GM12878 (cell line): ENCODE results near the gene PORCN. TPM values are rescaled to one million over a fixed set of nuclear protein-coding genes. Genes with fewer than 3 reads are reported as not detected.

Experiments used
- ATAC-seq: fragments of 200-7000 bp; cut with Tn5 transposase; 3 replicates; pipeline ENCODE4 v1.9.1; 2020; ENCODE audit warnings: mild to moderate bottlenecking, moderate library complexity
- BruUV-seq: library from RNA; stranded (reverse); fragments of 400-500 nt; replicated peaks from 2 replicates; lab custom pipeline; 2021; lab: Mats Ljungman, UMichigan
- CTCF ChIA-PET: fragments of 300-600 bp; sonication (Branson Sonifier 250); formaldehyde crosslinking; extraction: SDS; loops from one replicate; lab custom pipeline; 2021; ENCODE audit warnings: inconsistent platforms; lab: Yijun Ruan, JAX
- POLR2A ChIA-PET: fragments of 350-600 bp; formaldehyde crosslinking; extraction: SDS; loops from one replicate; lab custom pipeline; 2021; ENCODE audit warnings: inconsistent platforms; lab: Charles Lee
- RAD21 ChIA-PET: fragments of 300-600 bp; sonication (Branson Sonifier 250); formaldehyde crosslinking; loops from one replicate; lab custom pipeline; 2023; ENCODE audit warnings: antibody characterized with exemption; ENCODE audit not compliant: unreplicated experiment; lab: Charles Lee
- SMC1A ChIA-PET: fragments of 300-600 bp; sonication (Branson Sonifier 250); formaldehyde crosslinking; loops from one replicate; lab custom pipeline; 2023; ENCODE audit not compliant: unreplicated experiment, uncharacterized antibody; lab: Charles Lee
- DNase-seq: peaks from one replicate; pipeline ENCODE4 v3.0.0-alpha.2; 2011; ENCODE audit warnings: low read depth, low spot score
- FAIRE-seq: peaks from 3 replicates; lab custom pipeline; 2011; peaks lifted over from hg19 to GRCh38; lab: Jason Lieb, UNC
- H2AFZ ChIP-seq: 2 replicates; pipeline ENCODE4 v1.6.0; 2011; ENCODE audit warnings: low read depth, low read length, control low read depth; ENCODE audit not compliant: control insufficient read depth
- H3K27ac ChIP-seq: 2 replicates; pipeline ENCODE4 v1.5.1; 2011; ENCODE audit warnings: control low read depth; ENCODE audit not compliant: control insufficient read depth, insufficient read depth
- H3K27me3 ChIP-seq, 2 experiments: replicated peaks in 1 of 2; 2 replicates each; pipeline versions ENCODE4 v1.6.0 to v1.6.1; 2011; ENCODE audit warnings: low read length in 1 of 2; ENCODE audit not compliant: control insufficient read depth in 2 of 2, insufficient read depth in 2 of 2
- H3K36me3 ChIP-seq, 2 experiments: 2 replicates each; pipeline ENCODE4 v1.5.1; 2011; ENCODE audit warnings: low read length in 1 of 2; ENCODE audit not compliant: control insufficient read depth in 2 of 2, insufficient read depth in 2 of 2
- H3K4me1 ChIP-seq: 2 replicates; pipeline ENCODE4 v1.6.1; 2011; ENCODE audit warnings: mild to moderate bottlenecking, low read length, moderate library complexity, mixed read lengths; ENCODE audit not compliant: control insufficient read depth, insufficient read depth
- H3K4me2 ChIP-seq: 2 replicates; pipeline ENCODE4 v1.6.0; 2011; ENCODE audit warnings: control low read depth; ENCODE audit not compliant: control insufficient read depth, insufficient read depth
- H3K4me3 ChIP-seq: fragments of 200-600 bp; sonication (generic); 2 replicates; pipeline ENCODE4 v1.5.1; 2016
- H3K79me2 ChIP-seq: 2 replicates; pipeline ENCODE4 v1.6.0; 2011; ENCODE audit warnings: low read length; ENCODE audit not compliant: control insufficient read depth, insufficient read depth
- H3K9ac ChIP-seq: 2 replicates; pipeline ENCODE4 v1.8.0; 2011; ENCODE audit warnings: low read length, control low read depth, mixed read lengths; ENCODE audit not compliant: control insufficient read depth, insufficient read depth
- H3K9me3 ChIP-seq: replicated peaks from 3 replicates; pipeline ENCODE4 v1.5.1; 2011; ENCODE audit warnings: mild to moderate bottlenecking, low read length; ENCODE audit not compliant: control insufficient read depth, insufficient read depth
- H4K20me1 ChIP-seq: 2 replicates; pipeline ENCODE4 v1.6.0; 2011; ENCODE audit not compliant: control insufficient read depth, insufficient read depth
- ASH2L ChIP-seq: fragments of 300-600, 200-600 bp; sonication (generic); IDR thresholded peaks from 2 replicates; pipeline ENCODE4 v1.6.1; 2017; ENCODE audit warnings: low read depth, mild to moderate bottlenecking, borderline replicate concordance
- BRCA1 ChIP-seq: IDR thresholded peaks from 2 replicates; pipeline ENCODE4 v1.6.1; 2011; ENCODE audit warnings: low read depth, low read length, improper control_type of control experiment
- CHD4 ChIP-seq: fragments of 200-600 bp; sonication (generic); IDR thresholded peaks from 2 replicates; pipeline ENCODE4 v1.6.1; 2016; ENCODE audit warnings: mild to moderate bottlenecking
- HCFC1 ChIP-seq: fragments of 150-350 bp; IDR thresholded peaks from 2 replicates; pipeline ENCODE4 v1.6.1; 2014; ENCODE audit warnings: low read length
- IRF4 ChIP-seq: IDR thresholded peaks from 2 replicates; pipeline ENCODE4 v1.6.1; 2011; ENCODE audit warnings: low read depth, low read length
- NBN ChIP-seq: fragments of 450-650 bp; IDR thresholded peaks from 2 replicates; pipeline ENCODE4 v1.6.1; 2016
- NFIC ChIP-seq: IDR thresholded peaks from 2 replicates; pipeline ENCODE4 v1.6.1; 2012; ENCODE audit warnings: low read depth, mild to moderate bottlenecking, inconsistent platforms, low read length, moderate library complexity
- NR2C2 ChIP-seq: IDR thresholded peaks from 2 replicates; pipeline ENCODE4 v1.6.1; 2011; ENCODE audit warnings: borderline replicate concordance, low read depth; ENCODE audit not compliant: control insufficient read depth, insufficient read length
- PAX8 ChIP-seq: fragments of 450-650 bp; IDR thresholded peaks from 2 replicates; pipeline ENCODE4 v1.6.1; 2017; ENCODE audit warnings: mild to moderate bottlenecking, moderate library complexity
- RUNX3 ChIP-seq: IDR thresholded peaks from 2 replicates; pipeline ENCODE4 v1.6.1; 2012; ENCODE audit warnings: low read length, inconsistent platforms
- SMARCA5 ChIP-seq: fragments of 450-650 bp; IDR thresholded peaks from 2 replicates; pipeline ENCODE4 v1.6.1; 2017; ENCODE audit warnings: mild to moderate bottlenecking
- SPI1 ChIP-seq: IDR thresholded peaks from 2 replicates; pipeline ENCODE4 v1.6.1; 2011; ENCODE audit warnings: low read depth, mild to moderate bottlenecking, low read length, moderate library complexity, borderline replicate concordance; ENCODE audit not compliant: insufficient read depth
- YBX1 ChIP-seq: fragments of 450-650 bp; IDR thresholded peaks from 2 replicates; pipeline ENCODE4 v1.6.1; 2016; ENCODE audit warnings: antibody characterized with exemption
- WGBS: methylation state at CpG from one replicate; pipeline ENCODE4 v1.1.6; 2016; ENCODE audit warnings: low lambda C conversion rate; ENCODE audit not compliant: insufficient replicate concordance, insufficient coverage; ENCODE audit errors: missing lambda C conversion rate; 5-methylcytosine and 5-hydroxymethylcytosine counted together
- in situ Hi-C: fragments of 300-500 bp; cut with MboI; formaldehyde crosslinking; loops from 9 replicates; pipeline ENCODE4 v1.14.3; 2018; ENCODE audit warnings: mixed read lengths
- intact Hi-C: fragments of 100-400 bp; cut with micrococcal nuclease; formaldehyde crosslinking; loops from one replicate; pipeline ENCODE4 v1.14.2; 2022; ENCODE audit not compliant: unreplicated experiment
- polyA plus RNA-seq, 11 experiments: library from polyadenylated mRNA; depleted of rRNA in 4 of 11; unstranded in 6 of 11; stranded (reverse) in 5 of 11; fragments of >200 nt; fragmentation: Nextera tagmentation in 4 of 11; fragmentation: Illumina TruSeq in 1 of 11; extraction: Ambion mirVana in 4 of 11; extraction: Trizol in 1 of 11; gene quantifications; 1 replicate in 1 of 11; 2 replicates in 10 of 11; pipeline versions ENCODE4 v1.2.1 to v1.2.3, GENCODE V29; 2011 to 2016; ENCODE audit warnings: inconsistent platforms in 2 of 11, missing spikeins in 2 of 11, low read depth in 1 of 11
- total RNA-seq, 4 experiments: library from RNA; depleted of rRNA in 3 of 4; stranded (reverse); fragments of >200 nt in 3 of 4; fragmentation: Illumina TruSeq in 1 of 4; extraction: Trizol in 1 of 4; gene quantifications; 2 replicates each; pipeline versions ENCODE4 v1.2.1 to v1.2.3, GENCODE V29; 2013 to 2021
- TF ChIP-seq, protein P1 (sequence below): fragments of 450-650 bp; IDR thresholded peaks from 2 replicates; pipeline ENCODE4 v1.6.1; 2014; ENCODE audit warnings: mild to moderate bottlenecking
- TF ChIP-seq, protein P2 (sequence below): fragments of 450-650 bp; IDR thresholded peaks from 2 replicates; pipeline ENCODE4 v1.6.1; 2016; ENCODE audit warnings: mild to moderate bottlenecking
- TF ChIP-seq, protein P3 (sequence below): IDR thresholded peaks from 2 replicates; pipeline ENCODE4 v1.6.1; 2011; ENCODE audit warnings: low read depth, low read length, improper control_type of control experiment, borderline replicate concordance
- TF ChIP-seq, protein P4 (sequence below): IDR thresholded peaks from 2 replicates; pipeline ENCODE4 v1.6.1; 2011; ENCODE audit warnings: mild to moderate bottlenecking, low read depth, low read length, moderate library complexity; ENCODE audit not compliant: insufficient replicate concordance

Gene PORCN
- total and polyA plus RNA-seq, 10 of the 15 experiments (the other 5 are each of a cell fraction or from before 2014, with no cell fraction given), result 0.27 to 21.0 (median 14.1) TPM

DNA sequence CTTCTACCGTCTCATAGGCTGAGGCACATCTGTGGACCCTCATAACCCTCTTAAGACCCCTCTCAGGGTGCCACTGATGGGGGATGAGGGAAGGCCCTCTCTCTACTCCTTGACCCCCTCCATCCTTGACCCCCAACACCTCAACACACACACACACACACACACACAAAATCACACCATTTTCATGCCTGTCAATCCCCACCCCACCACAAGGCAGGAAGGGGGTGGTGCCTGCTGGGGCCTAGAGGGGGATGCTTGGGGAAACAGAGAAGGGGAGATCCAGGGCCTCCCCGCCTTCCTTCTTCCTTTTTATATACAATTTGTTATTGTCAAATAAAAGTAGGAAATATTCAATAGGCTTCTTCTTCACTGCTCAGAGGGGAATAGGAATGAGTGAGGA lies 11.7 kb downstream of the PORCN start:
- no peak overlapping the region; the same call in 1 of the 2 replicates for H3K4me2 ChIP-seq
- WGBS, result 48% methylated on average over 2 of the region's 2 CpGs
- BruUV-seq, result no TSS peak
- ChIA-PET RAD21 (no interaction called here), SMC1A (no interaction called here), POLR2A (interaction anchor here (0.6 to 2.4 kb wide), 3 partner anchors 9 to 33 kb away, joined by 3 to 15 read pairs (median 4); partner anchors contain the start of gene TBC1D25), CTCF (interaction anchor here (0.7 to 3.2 kb wide), 2 partner anchors 19 to 24 kb away, joined by 3 to 14 read pairs; partner anchors contain the start of gene TBC1D25)
- intact Hi-C loops (loop anchor here (2.0 kb wide), 1 partner anchor 18 kb away; the partner anchor contains the start of gene TBC1D25), in situ Hi-C loops (no loop called here)
- no peak overlapping the region for H3K9ac ChIP-seq
- H3K4me3 ChIP-seq, result no peak overlapping the region
- no peaks in the 10 kb centered on the region for H3K27me3 ChIP-seq
- no peaks in the 10 kb centered on the region for H4K20me1 ChIP-seq
- peaks cover 7% of the 10 kb centered on the region; the same call in 1 of the 2 replicates for H3K4me1 ChIP-seq
- H3K9me3 ChIP-seq, result no peaks in the 10 kb centered on the region; the same call in 2 of the 3 replicates
- TF ChIP-seq IRF4, result no peak
- TF ChIP-seq SPI1, result no peak
- TF ChIP-seq YBX1, result no peak
- no peak for TF ChIP-seq NR2C2
- TF ChIP-seq ASH2L, result no peak
- TF ChIP-seq, protein P1, sequence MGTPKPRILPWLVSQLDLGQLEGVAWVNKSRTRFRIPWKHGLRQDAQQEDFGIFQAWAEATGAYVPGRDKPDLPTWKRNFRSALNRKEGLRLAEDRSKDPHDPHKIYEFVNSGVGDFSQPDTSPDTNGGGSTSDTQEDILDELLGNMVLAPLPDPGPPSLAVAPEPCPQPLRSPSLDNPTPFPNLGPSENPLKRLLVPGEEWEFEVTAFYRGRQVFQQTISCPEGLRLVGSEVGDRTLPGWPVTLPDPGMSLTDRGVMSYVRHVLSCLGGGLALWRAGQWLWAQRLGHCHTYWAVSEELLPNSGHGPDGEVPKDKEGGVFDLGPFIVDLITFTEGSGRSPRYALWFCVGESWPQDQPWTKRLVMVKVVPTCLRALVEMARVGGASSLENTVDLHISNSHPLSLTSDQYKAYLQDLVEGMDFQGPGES, result no peak
- TF ChIP-seq PAX8, result no peak
- TF ChIP-seq, protein P2, sequence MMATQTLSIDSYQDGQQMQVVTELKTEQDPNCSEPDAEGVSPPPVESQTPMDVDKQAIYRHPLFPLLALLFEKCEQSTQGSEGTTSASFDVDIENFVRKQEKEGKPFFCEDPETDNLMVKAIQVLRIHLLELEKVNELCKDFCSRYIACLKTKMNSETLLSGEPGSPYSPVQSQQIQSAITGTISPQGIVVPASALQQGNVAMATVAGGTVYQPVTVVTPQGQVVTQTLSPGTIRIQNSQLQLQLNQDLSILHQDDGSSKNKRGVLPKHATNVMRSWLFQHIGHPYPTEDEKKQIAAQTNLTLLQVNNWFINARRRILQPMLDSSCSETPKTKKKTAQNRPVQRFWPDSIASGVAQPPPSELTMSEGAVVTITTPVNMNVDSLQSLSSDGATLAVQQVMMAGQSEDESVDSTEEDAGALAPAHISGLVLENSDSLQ, result peak; percentile 74
- no peak for TF ChIP-seq HCFC1
- no peak for TF ChIP-seq NBN
- TF ChIP-seq RUNX3, result peak; percentile 38; the same call in 1 of the 2 replicates
- TF ChIP-seq CHD4, result no peak
- TF ChIP-seq, protein P3, sequence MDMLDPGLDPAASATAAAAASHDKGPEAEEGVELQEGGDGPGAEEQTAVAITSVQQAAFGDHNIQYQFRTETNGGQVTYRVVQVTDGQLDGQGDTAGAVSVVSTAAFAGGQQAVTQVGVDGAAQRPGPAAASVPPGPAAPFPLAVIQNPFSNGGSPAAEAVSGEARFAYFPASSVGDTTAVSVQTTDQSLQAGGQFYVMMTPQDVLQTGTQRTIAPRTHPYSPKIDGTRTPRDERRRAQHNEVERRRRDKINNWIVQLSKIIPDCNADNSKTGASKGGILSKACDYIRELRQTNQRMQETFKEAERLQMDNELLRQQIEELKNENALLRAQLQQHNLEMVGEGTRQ, result no peak
- no peak for TF ChIP-seq NFIC
- TF ChIP-seq, protein P4, sequence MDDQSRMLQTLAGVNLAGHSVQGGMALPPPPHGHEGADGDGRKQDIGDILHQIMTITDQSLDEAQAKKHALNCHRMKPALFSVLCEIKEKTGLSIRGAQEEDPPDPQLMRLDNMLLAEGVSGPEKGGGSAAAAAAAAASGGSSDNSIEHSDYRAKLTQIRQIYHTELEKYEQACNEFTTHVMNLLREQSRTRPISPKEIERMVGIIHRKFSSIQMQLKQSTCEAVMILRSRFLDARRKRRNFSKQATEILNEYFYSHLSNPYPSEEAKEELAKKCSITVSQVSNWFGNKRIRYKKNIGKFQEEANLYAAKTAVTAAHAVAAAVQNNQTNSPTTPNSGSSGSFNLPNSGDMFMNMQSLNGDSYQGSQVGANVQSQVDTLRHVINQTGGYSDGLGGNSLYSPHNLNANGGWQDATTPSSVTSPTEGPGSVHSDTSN, result peak; percentile 17
- no peak for TF ChIP-seq BRCA1
- no peak for TF ChIP-seq SMARCA5
- DNase-seq (no peak), FAIRE-seq (no peak), ATAC-seq (no peak)
- peaks cover 19% of the 10 kb centered on the region for H3K79me2 ChIP-seq
- peak overlapping the region; percentile 55 for H3K27ac ChIP-seq
- H3K36me3 ChIP-seq, result no peaks in the 10 kb centered on the region; a peak in 1 of 4 replicates
- H2AFZ ChIP-seq, result no peak overlapping the region
